NT2/D1 (cell line): ENCODE data around the gene HAGHL.

Source experiments
- SUZ12 ChIP-seq: IDR thresholded peaks from 2 replicates; pipeline ENCODE4 v1.6.1; 2011; ENCODE audit not compliant: insufficient read length, insufficient read depth; ENCODE audit errors: extremely low read depth
- YY1 ChIP-seq: IDR thresholded peaks from 2 replicates; pipeline ENCODE4 v1.6.1; 2011; ENCODE audit not compliant: insufficient read length, insufficient read depth
- ZNF274 ChIP-seq: IDR thresholded peaks from 2 replicates; pipeline ENCODE4 v1.6.1; 2011; ENCODE audit warnings: mild to moderate bottlenecking, low read depth, low read length

DNA sequence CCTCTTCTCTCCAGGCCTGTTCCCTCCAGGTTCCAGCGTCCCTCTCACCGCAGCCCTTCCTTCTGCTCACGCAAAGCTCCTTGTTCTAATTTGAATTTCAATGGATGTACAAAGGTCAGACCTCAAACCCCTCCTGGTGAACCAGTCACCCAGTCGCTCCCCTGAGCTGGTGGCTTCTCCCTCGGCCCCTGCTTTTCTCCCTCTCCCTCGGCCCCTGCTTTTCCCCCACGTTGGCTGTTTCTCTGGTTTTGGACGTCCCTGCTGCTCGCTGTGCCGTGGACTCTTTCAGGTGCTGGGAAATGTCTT lies 25.1 kb downstream of the HAGHL start:
- TF ChIP-seq YY1 (no peak), SUZ12 (no peak), ZNF274 (no peak)
